OCI-LY1 (cell line): ENCODE results near the gene RASGRF2.

Source experiments
- H2AFZ ChIP-seq: fragments of 200-600 bp; sonication (generic), shearing (Covaris generic); 2 replicates; pipeline ENCODE4 v1.6.0; 2014; ENCODE audit warnings: antibody characterized with exemption, mild to moderate bottlenecking, low read length
- H3F3A ChIP-seq: fragments of 200-600 bp; sonication (generic), shearing (Covaris generic); 2 replicates; pipeline ENCODE4 v1.6.0; 2014; ENCODE audit warnings: mild to moderate bottlenecking, antibody characterized with exemption, low read length, moderate library complexity; ENCODE audit not compliant: insufficient read depth
- H3K27ac ChIP-seq: fragments of 200-600 bp; sonication (generic); 2 replicates; pipeline ENCODE4 v1.5.1; 2014; ENCODE audit warnings: low read length, mixed run types, mild to moderate bottlenecking, low read depth; ENCODE audit not compliant: poor library complexity, severe bottlenecking
- H3K27me3 ChIP-seq: fragments of 200-600 bp; sonication (generic); 2 replicates; pipeline ENCODE4 v1.6.0; 2014; ENCODE audit warnings: antibody characterized with exemption, mild to moderate bottlenecking, low read length, moderate library complexity; ENCODE audit not compliant: insufficient read depth
- H3K36me3 ChIP-seq: fragments of 200-600 bp; sonication (generic); 2 replicates; pipeline ENCODE4 v1.6.1; 2014; ENCODE audit warnings: mild to moderate bottlenecking, antibody characterized with exemption, low read length, moderate library complexity, mixed read lengths; ENCODE audit not compliant: insufficient read depth
- H3K4me1 ChIP-seq: fragments of 200-600 bp; sonication (generic); 2 replicates; pipeline ENCODE4 v1.5.1; 2014; ENCODE audit warnings: mild to moderate bottlenecking, low read length, moderate library complexity; ENCODE audit not compliant: insufficient read depth, severe bottlenecking
- H3K4me2 ChIP-seq: fragments of 200-600 bp; sonication (generic), shearing (Covaris generic); 2 replicates; pipeline ENCODE4 v1.6.1; 2014; ENCODE audit warnings: low read length
- H3K4me3 ChIP-seq: fragments of 200-600 bp; sonication (generic); 2 replicates; pipeline ENCODE4 v1.5.1; 2014; ENCODE audit warnings: low read length, low read depth, mild to moderate bottlenecking, mixed read lengths; ENCODE audit not compliant: poor library complexity, severe bottlenecking
- H3K79me2 ChIP-seq: fragments of 200-600 bp; shearing (Covaris generic); 2 replicates; pipeline ENCODE4 v1.6.1; 2016; ENCODE audit warnings: mixed run types, low read length, mixed read lengths; ENCODE audit not compliant: insufficient read depth
- H3K9ac ChIP-seq: fragments of 200-600 bp; sonication (generic), shearing (Covaris generic); 2 replicates; pipeline ENCODE4 v1.6.1; 2014; ENCODE audit warnings: mild to moderate bottlenecking, low read length, mixed read lengths
- H3K9me2 ChIP-seq: fragments of 200-600 bp; sonication (generic), shearing (Covaris generic); 2 replicates; pipeline ENCODE4 v1.6.1; 2014; ENCODE audit warnings: low read depth, mild to moderate bottlenecking, low read length, mixed read lengths
- H3K9me3 ChIP-seq: fragments of 200-600 bp; shearing (Covaris generic); 2 replicates; pipeline ENCODE4 v1.6.1; 2014; ENCODE audit warnings: low read length, mixed read lengths
- H4K20me1 ChIP-seq: fragments of 200-600 bp; sonication (generic), shearing (Covaris generic); 2 replicates; pipeline ENCODE4 v1.6.0; 2016; ENCODE audit warnings: mild to moderate bottlenecking, low read length; ENCODE audit not compliant: insufficient read depth
- EZH2 ChIP-seq: fragments of 200-600 bp; sonication (generic), shearing (Covaris generic); IDR thresholded peaks from 2 replicates; pipeline ENCODE4 v1.8.0; 2017; ENCODE audit warnings: borderline replicate concordance, mixed run types, mild to moderate bottlenecking, antibody characterized with exemption, low read length, moderate library complexity, mixed read lengths
- TF ChIP-seq, protein P1 (sequence below): fragments of 200-600 bp; sonication (generic), shearing (Covaris generic); IDR thresholded peaks from 2 replicates; pipeline ENCODE4 v1.5.1; 2017; ENCODE audit warnings: mild to moderate bottlenecking, antibody characterized with exemption, low read length, moderate library complexity, mixed read lengths

Gene RASGRF2

DNA sequence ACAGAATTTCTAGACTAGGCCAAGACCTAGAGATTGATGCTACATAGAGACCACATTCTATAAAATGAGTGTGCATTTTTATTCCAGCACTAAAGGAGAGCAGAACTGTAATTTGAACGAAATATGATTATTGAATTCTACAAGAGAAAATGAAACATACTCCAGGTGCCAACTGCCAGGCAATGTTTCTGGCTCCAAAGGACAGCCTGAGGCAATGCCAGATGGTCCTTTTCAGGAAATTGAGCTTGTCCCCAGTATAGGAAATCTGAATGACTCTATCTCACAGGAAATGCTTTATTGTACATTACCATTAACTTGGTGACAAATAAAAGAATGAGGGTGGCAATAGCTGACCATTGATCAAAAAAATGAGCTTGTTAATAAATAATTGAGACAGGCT, 28.8 kb upstream of the RASGRF2 start:
- TF ChIP-seq EZH2 = no peak
- TF ChIP-seq, protein P1, sequence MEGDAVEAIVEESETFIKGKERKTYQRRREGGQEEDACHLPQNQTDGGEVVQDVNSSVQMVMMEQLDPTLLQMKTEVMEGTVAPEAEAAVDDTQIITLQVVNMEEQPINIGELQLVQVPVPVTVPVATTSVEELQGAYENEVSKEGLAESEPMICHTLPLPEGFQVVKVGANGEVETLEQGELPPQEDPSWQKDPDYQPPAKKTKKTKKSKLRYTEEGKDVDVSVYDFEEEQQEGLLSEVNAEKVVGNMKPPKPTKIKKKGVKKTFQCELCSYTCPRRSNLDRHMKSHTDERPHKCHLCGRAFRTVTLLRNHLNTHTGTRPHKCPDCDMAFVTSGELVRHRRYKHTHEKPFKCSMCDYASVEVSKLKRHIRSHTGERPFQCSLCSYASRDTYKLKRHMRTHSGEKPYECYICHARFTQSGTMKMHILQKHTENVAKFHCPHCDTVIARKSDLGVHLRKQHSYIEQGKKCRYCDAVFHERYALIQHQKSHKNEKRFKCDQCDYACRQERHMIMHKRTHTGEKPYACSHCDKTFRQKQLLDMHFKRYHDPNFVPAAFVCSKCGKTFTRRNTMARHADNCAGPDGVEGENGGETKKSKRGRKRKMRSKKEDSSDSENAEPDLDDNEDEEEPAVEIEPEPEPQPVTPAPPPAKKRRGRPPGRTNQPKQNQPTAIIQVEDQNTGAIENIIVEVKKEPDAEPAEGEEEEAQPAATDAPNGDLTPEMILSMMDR = no peak
- Histone ChIP-seq H2AFZ (no peak overlapping the region), H3K36me3 (no peaks in the 10 kb centered on the region), H3K9me3 (no peaks in the 10 kb centered on the region), H3K4me2 (no peak overlapping the region), H3K27ac (no peak overlapping the region), H3F3A (no peaks in the 10 kb centered on the region), H3K4me3 (no peak overlapping the region), H3K27me3 (no peaks in the 10 kb centered on the region), H3K79me2 (no peaks in the 10 kb centered on the region), H4K20me1 (no peaks in the 10 kb centered on the region), H3K9me2 (no peaks in the 10 kb centered on the region), H3K9ac (no peak overlapping the region), H3K4me1 (no peaks in the 10 kb centered on the region)

DNA sequence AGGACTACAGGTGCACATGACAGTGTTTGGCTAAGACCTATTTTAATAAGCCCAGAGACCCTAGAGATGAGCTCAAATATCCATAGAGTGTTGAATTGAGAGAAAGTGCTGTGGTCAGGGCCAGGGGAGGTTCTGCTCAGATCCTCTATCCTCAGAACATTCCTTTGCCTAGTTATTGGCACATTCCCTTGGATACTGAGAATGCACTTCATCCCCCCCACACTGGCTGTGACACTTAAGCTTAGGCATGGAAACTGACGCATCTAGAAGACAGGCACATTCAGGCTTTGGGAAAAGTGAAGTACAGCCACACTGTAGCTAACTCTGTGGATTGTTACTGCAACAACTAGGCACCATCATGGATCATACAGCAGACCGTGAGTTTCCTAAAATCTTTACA, 27.1 kb upstream of the RASGRF2 start:
- Histone ChIP-seq H3K9ac (no peak overlapping the region), H3F3A (no peaks in the 10 kb centered on the region), H3K36me3 (no peaks in the 10 kb centered on the region), H4K20me1 (no peaks in the 10 kb centered on the region), H3K9me3 (no peaks in the 10 kb centered on the region), H3K4me1 (no peaks in the 10 kb centered on the region), H3K79me2 (no peaks in the 10 kb centered on the region), H3K4me2 (no peak overlapping the region), H2AFZ (no peak overlapping the region), H3K27me3 (no peaks in the 10 kb centered on the region), H3K27ac (no peak overlapping the region), H3K4me3 (no peak overlapping the region), H3K9me2 (no peaks in the 10 kb centered on the region)
- TF ChIP-seq, protein P1 = no peak
- no peak for TF ChIP-seq EZH2

DNA sequence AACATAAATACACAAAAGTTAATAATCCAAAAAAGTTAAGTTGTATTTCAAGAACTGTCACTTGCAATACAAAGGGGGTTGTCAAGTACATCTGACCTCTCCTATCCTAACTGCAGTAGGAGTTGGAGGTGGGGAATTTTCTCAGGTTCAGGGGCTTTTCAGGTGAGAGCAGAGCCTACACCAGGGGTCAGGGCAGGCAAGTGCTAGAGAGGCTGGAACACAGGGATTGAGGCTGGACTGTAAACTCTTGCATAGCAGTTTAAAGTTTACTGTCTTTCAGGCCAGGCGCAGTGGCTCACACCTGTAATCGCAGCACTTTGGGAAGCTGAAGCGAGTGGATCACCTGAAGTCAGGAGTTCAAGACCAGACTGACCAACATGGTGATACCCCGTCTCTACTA, 25.4 kb upstream of the RASGRF2 start:
- H3K36me3 ChIP-seq = no peaks in the 10 kb centered on the region
- no peak overlapping the region for H2AFZ ChIP-seq
- H3F3A ChIP-seq = no peaks in the 10 kb centered on the region
- no peaks in the 10 kb centered on the region for H3K9me3 ChIP-seq
- no peak overlapping the region for H3K27ac ChIP-seq
- H3K79me2 ChIP-seq = no peaks in the 10 kb centered on the region
- no peaks in the 10 kb centered on the region for H3K9me2 ChIP-seq
- H3K4me2 ChIP-seq = no peak overlapping the region
- H3K27me3 ChIP-seq = no peaks in the 10 kb centered on the region
- H3K4me3 ChIP-seq = no peak overlapping the region
- H3K4me1 ChIP-seq = no peaks in the 10 kb centered on the region
- no peaks in the 10 kb centered on the region for H4K20me1 ChIP-seq
- TF ChIP-seq, protein P1 = no peak
- TF ChIP-seq EZH2 = no peak
- no peak overlapping the region for H3K9ac ChIP-seq
